Aorta (tissue), 5 donors: ENCODE measurements around the gene UBD. TPM values are rescaled to one million over a fixed set of nuclear protein-coding genes. Genes with fewer than 3 reads are reported as not detected.

Experiments
- ATAC-seq: fragments of 200-7000 bp; cut with Tn5 transposase; one replicate; pipeline ENCODE4 v1.9.1; 2022; ENCODE audit warnings: moderate library complexity; ENCODE audit not compliant: low FRiP score
- DNase-seq, 2 donors: peaks; one replicate each; pipeline ENCODE4 v3.0.0-alpha.2; 2020
- H3K27ac ChIP-seq, 2 donors: one replicate each; pipeline ENCODE4 v1.5.1; 2013; ENCODE audit warnings: low read length in 2 of 2, mild to moderate bottlenecking in 2 of 2, moderate library complexity in 2 of 2, control low read depth in 1 of 2, inconsistent platforms in 1 of 2, low read depth in 1 of 2
- H3K27me3 ChIP-seq, 2 donors: one replicate each; pipeline ENCODE4 v1.6.1; 2013; ENCODE audit warnings: control low read depth in 1 of 2, low read length in 1 of 2, mild to moderate bottlenecking in 1 of 2, moderate library complexity in 1 of 2; ENCODE audit not compliant: insufficient read depth in 2 of 2, control insufficient read depth in 1 of 2
- H3K36me3 ChIP-seq, 2 donors: one replicate each; pipeline ENCODE4 v1.6.1; 2013; ENCODE audit warnings: control low read depth in 1 of 2, low read length in 1 of 2, mild to moderate bottlenecking in 1 of 2; ENCODE audit not compliant: insufficient read depth in 2 of 2, control insufficient read depth in 1 of 2
- H3K4me1 ChIP-seq, 2 donors: one replicate each; pipeline ENCODE4 v1.6.1; 2013; ENCODE audit warnings: low read length in 2 of 2, control low read depth in 1 of 2, mild to moderate bottlenecking in 1 of 2, moderate library complexity in 1 of 2; ENCODE audit not compliant: insufficient read depth in 2 of 2, control insufficient read depth in 1 of 2
- H3K4me3 ChIP-seq, 2 donors: one replicate each; pipeline ENCODE4 v1.5.1; 2013; ENCODE audit warnings: low read length in 2 of 2, control low read depth in 1 of 2, mild to moderate bottlenecking in 1 of 2
- H3K9me3 ChIP-seq: one replicate; pipeline ENCODE4 v1.6.1; 2013; ENCODE audit warnings: mild to moderate bottlenecking, low read length; ENCODE audit not compliant: control insufficient read depth
- WGBS, 2 donors: extraction: QIAGEN DNeasy Blood & Tissue Kit; methylation state at CpG; one replicate each; pipeline ENCODE4 v1.1.7; 2013; 5-methylcytosine and 5-hydroxymethylcytosine counted together
- intact Hi-C, 2 donors: fragments of 100-400 bp; cut with DNase I; formaldehyde crosslinking; loops; one replicate each; pipeline versions ENCODE4 v1.14.2 to v1.15.0; 2022
- polyA plus RNA-seq, 2 donors: library from polyadenylated mRNA; stranded (reverse); fragments of 200-250 nt; gene quantifications; one replicate each; pipeline ENCODE4 v1.2.3, GENCODE V29; 2013
- total RNA-seq, 2 donors: library from RNA; stranded (reverse); fragmentation: NEBNext Ultra II Directional; extraction: Animal tissue kit (Norgen Biotek cat#: 25700); gene quantifications; one replicate each; pipeline ENCODE4 v1.2.1, GENCODE V29; 2021
- donor health status: healthy with polysubstance abuse.
- donor health status: Bipolar disorder and iron deficiency.
- donor health status: DM: no; HTN: no; CAD: no.
- donor health status: DM: no; HTN: no; CAD: no.
- donor health status: DM: yes; HTN: yes; CAD: no.

UBD gene
- total and polyA plus RNA-seq, 4 donors, result 0.32 to 4.4 (median 2.2) TPM

- DNase-seq, result no peak
- intact Hi-C loops, result no loop called here
Observed at GRCh38 chr6:29566856-29567255, 7.3 kb upstream of the UBD start.

DNA sequence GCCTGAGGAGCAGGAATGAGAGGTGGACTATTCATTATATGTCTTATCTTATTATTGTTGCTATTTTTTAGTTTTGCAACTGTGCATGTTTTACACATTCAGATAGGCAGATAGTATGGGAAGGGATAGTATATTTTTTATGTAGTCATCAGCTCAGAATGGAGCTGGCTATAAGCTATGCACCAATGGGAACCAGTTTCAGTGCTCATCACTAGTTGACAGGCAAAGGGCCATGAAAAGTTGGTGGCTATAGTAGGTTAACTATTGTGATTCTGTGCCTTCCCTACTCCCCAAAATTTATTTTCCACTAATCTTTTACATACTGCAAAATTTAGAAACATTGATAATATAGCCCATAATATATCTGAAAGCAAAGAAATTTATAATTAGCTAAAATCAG lies 5.3 kb upstream of the UBD start:
- intact Hi-C loops, result no loop called here
- no peaks in the 10 kb centered on the region for H3K9me3 ChIP-seq
- H3K4me1 ChIP-seq, result no peaks in the 10 kb centered on the region
- no peaks in the 10 kb centered on the region for H3K36me3 ChIP-seq
- ATAC-seq (no peak), DNase-seq (no peak)
- H3K27me3 ChIP-seq, result no peaks in the 10 kb centered on the region
- no peak overlapping the region for H3K4me3 ChIP-seq
- H3K27ac ChIP-seq, result no peak overlapping the region

More at GRCh38 chr6:29566856-29567255, 7.3 kb upstream of the UBD start:
- no peak for ATAC-seq
- no peaks in the 10 kb centered on the region for H3K36me3 ChIP-seq
- H3K27ac ChIP-seq, result no peak overlapping the region
- no peaks in the 10 kb centered on the region for H3K9me3 ChIP-seq
- H3K4me1 ChIP-seq, result no peaks in the 10 kb centered on the region
- H3K4me3 ChIP-seq, result no peak overlapping the region
- WGBS, 2 donors, result 75 to 76% methylated on average over 5 of the region's 5 CpGs
- no peaks in the 10 kb centered on the region for H3K27me3 ChIP-seq

GRCh38 chr6:29563435-29563965 lies 4.0 kb upstream of the UBD start:
- Histone ChIP-seq H3K4me1 (no peaks in the 10 kb centered on the region), H3K9me3 (no peaks in the 10 kb centered on the region), H3K27ac (no peak overlapping the region), H3K4me3 (no peak overlapping the region), H3K27me3 (no peaks in the 10 kb centered on the region), H3K36me3 (no peaks in the 10 kb centered on the region)
- ATAC-seq (no peak), DNase-seq (no peak)
- intact Hi-C loops, result no loop called here
- WGBS, 2 donors, result 63 to 74% methylated on average over 3 of the region's 3 CpGs

DNA sequence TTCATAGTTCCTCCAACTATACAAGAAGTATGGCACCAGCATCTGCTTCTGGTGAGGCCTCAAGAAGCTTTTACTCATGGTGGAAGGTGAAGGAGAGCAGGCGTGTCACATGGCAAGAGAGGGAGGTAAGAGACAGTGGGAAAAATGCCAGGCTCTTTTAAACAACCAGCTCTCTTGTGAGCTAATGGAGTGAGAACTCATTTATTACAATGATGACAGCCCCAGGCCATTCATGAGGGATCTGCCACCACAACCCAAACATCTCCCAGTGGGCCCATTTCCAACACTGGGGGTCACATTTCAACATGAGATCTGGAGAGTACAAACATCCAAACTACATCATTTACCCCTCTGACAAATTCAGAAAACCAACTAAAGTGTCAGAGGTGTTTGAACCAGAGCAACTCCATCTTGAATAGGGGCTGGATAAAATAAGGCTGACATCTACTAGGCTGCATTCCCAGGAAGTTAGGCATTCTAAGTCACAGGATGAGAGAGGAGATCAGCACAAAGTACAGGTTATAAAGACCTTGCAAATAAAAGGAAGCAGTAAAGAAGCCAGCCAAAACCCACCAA lies 2.2 kb upstream of the UBD start:
- Histone ChIP-seq H3K9me3 (no peaks in the 10 kb centered on the region), H3K4me3 (no peak overlapping the region), H3K36me3 (no peaks in the 10 kb centered on the region), H3K4me1 (no peaks in the 10 kb centered on the region), H3K27me3 (no peaks in the 10 kb centered on the region), H3K27ac (no peak overlapping the region)
- intact Hi-C loops, result no loop called here
- WGBS, 2 donors, result 29 to 33% methylated on average over 1 of the region's 1 CpG
- no peak for DNase-seq
- ATAC-seq, result no peak

- H3K27ac ChIP-seq, result no peak overlapping the region
- intact Hi-C loops, result no loop called here
- H3K4me3 ChIP-seq, result no peak overlapping the region
- no peak for DNase-seq
- ATAC-seq, result no peak
- no peaks in the 10 kb centered on the region for H3K36me3 ChIP-seq
- H3K9me3 ChIP-seq, result no peaks in the 10 kb centered on the region
- H3K27me3 ChIP-seq, result no peaks in the 10 kb centered on the region
- H3K4me1 ChIP-seq, result no peaks in the 10 kb centered on the region
Observed at GRCh38 chr6:29561091-29561490, 1.6 kb upstream of the UBD start.

GRCh38 chr6:29558439-29559079 lies 973 bp downstream of the UBD start:
- H3K4me3 ChIP-seq, result no peak overlapping the region
- DNase-seq, result no peak
- WGBS, 2 donors, result 86 to 92% methylated on average over 22 of the region's 22 CpGs
- H3K27me3 ChIP-seq, result no peaks in the 10 kb centered on the region
- no peak for ATAC-seq
- no peaks in the 10 kb centered on the region for H3K9me3 ChIP-seq
- H3K4me1 ChIP-seq, result no peaks in the 10 kb centered on the region
- intact Hi-C loops, result no loop called here
- no peaks in the 10 kb centered on the region for H3K36me3 ChIP-seq
- no peak overlapping the region for H3K27ac ChIP-seq

GRCh38 chr6:29557320-29557719 lies 2.2 kb downstream of the UBD start:
- Histone ChIP-seq H3K27ac (no peak overlapping the region), H3K9me3 (no peaks in the 10 kb centered on the region), H3K27me3 (no peaks in the 10 kb centered on the region), H3K36me3 (no peaks in the 10 kb centered on the region), H3K4me1 (no peaks in the 10 kb centered on the region), H3K4me3 (no peak overlapping the region)
- ATAC-seq (no peak), DNase-seq (no peak)
- intact Hi-C loops, result no loop called here

- H3K27me3 ChIP-seq, result no peaks in the 10 kb centered on the region
Observed at GRCh38 chr6:29554764-29555163, 4.8 kb downstream of the UBD start.

DNA sequence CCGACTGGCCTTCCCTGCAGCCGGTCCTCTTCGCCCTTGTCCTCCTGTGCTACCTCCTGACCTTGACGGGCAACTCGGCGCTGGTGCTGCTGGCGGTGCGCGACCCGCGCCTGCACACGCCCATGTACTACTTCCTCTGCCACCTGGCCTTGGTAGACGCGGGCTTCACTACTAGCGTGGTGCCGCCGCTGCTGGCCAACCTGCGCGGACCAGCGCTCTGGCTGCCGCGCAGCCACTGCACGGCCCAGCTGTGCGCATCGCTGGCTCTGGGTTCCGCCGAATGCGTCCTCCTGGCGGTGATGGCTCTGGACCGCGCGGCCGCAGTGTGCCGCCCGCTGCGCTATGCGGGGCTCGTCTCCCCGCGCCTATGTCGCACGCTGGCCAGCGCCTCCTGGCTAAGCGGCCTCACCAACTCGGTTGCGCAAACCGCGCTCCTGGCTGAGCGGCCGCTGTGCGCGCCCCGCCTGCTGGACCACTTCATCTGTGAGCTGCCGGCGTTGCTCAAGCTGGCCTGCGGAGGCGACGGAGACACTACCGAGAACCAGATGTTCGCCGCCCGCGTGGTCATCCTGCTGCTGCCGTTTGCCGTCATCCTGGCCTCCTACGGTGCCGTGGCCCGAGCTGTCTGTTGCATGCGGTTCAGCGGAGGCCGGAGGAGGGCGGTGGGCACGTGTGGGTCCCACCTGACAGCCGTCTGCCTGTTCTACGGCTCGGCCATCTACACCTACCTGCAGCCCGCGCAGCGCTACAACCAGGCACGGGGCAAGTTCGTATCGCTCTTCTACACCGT lies 6.1 kb downstream of the UBD start:
- H3K27me3 ChIP-seq, result no peaks in the 10 kb centered on the region
- H3K27ac ChIP-seq, result no peak overlapping the region
- WGBS, 2 donors, result 1% methylated on average over 83 of the region's 83 CpGs
- H3K4me3 ChIP-seq, result no peak overlapping the region
- H3K9me3 ChIP-seq, result no peaks in the 10 kb centered on the region
- peak; percentile 82 for ATAC-seq
- peak; percentile 63 to 89 for DNase-seq
- H3K4me1 ChIP-seq, result no peaks in the 10 kb centered on the region
- no peaks in the 10 kb centered on the region for H3K36me3 ChIP-seq
- intact Hi-C loops, result no loop called here

More at GRCh38 chr6:29554764-29555163, 4.8 kb downstream of the UBD start:
- DNase-seq, result no peak
- no peak overlapping the region for H3K4me3 ChIP-seq
- no peaks in the 10 kb centered on the region for H3K9me3 ChIP-seq
- no peak for ATAC-seq
- 85 to 86% methylated on average over 5 of the region's 5 CpGs for WGBS, 2 donors
- no peak overlapping the region for H3K27ac ChIP-seq
- H3K36me3 ChIP-seq, result no peaks in the 10 kb centered on the region
- intact Hi-C loops, result no loop called here
- no peaks in the 10 kb centered on the region for H3K4me1 ChIP-seq
